Fibroblast of skin of right quadriceps (primary cell): ENCODE data around the gene WWOX.

ENCODE experiments used
- DNase-seq: peaks from one replicate; pipeline ENCODE4 v3.0.0-alpha.2; 2013

The WWOX gene

GRCh38 chr16:78706637-78707036 is 607.2 kb downstream of the WWOX start:
- no peak for DNase-seq

- DNase-seq = no peak
Measured at GRCh38 chr16:78709137-78709884, 609.9 kb downstream of the WWOX start.

- no peak for DNase-seq
Measured at GRCh38 chr16:78715106-78715505, 615.7 kb downstream of the WWOX start.

DNA sequence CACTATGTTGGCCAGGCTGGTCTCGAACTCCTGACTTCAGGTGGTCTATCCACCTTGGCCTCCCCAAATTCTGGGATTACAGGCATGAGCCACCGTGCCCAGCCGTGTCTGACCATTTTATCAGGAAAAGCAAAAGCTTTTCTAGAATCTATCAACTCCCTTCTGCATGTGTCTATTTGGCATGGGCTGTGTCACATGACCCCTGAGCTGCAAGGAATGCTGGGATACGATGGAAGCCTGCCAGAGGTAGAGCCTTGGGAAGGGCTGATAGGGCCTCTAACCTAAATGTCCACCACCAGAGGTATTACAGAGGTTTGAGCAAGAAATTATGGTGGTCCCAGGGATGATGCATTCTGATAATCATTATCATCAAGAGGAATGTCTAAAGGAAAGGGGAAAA is 616.2 kb downstream of the WWOX start:
- DNase-seq = no peak

- DNase-seq = no peak
Measured at GRCh38 chr16:78718141-78718540, 618.7 kb downstream of the WWOX start.

- no peak for DNase-seq
Measured at GRCh38 chr16:78720416-78720815, 621.0 kb downstream of the WWOX start.

- no peak for DNase-seq
Measured at GRCh38 chr16:78727536-78727935, 628.1 kb downstream of the WWOX start.

DNA sequence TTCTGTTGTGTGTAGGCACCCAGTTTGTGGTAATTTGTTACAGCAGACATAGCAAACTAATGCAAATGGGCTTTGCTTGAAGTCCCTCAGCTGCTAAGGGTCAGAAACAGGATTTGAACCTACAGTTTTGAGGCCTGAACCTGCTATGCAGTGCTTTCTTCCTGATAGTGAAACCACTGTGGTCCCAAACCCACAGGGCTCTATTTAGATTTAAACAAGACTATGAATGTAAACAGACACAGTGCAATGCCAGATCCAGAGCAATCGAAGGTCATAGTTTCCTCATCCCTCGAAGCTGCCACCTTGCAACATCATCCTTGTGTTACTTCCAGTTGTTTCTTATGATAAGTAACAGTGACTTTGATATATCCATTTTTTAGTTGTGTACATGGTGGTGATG is 630.2 kb downstream of the WWOX start:
- DNase-seq = no peak

DNA sequence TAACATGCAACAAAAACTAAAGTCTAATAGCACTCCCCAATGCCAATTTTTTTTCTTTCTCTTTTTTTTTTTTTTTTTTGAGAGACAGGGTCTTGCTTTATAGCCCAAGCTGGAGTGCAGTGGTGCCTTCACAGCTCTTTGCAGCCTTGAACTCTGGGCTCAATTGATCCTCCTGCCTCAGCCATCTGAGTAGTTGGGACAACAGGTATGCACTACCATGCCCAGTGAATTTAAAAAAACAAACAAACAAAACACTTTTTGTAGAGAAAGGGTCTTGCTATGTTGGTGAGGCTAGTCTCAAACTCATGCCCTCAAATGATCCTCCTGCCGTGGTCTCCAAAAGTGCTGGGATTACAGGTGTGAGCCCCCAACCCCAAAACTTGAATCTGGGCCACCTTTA is 632.3 kb downstream of the WWOX start:
- DNase-seq = no peak

DNA sequence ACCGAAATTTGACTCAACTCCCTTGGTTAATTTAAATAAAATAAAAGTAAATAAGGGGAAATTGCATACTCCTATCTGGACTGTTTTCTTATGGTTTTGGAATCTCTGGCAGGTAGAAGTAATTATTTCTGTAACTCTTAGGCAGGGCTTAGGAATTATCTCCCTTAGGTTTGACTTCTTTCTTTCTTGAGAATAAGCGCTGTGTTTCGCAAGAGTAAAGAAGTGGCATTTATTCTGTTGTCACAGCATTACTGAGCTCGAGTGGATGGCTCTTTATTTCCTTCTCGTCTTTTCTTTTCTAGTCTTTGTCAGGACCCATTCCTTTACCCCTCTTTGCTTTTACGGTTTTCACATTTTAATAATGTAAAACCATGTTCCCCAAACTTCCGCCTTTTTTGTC is 633.2 kb downstream of the WWOX start:
- DNase-seq = no peak

DNA sequence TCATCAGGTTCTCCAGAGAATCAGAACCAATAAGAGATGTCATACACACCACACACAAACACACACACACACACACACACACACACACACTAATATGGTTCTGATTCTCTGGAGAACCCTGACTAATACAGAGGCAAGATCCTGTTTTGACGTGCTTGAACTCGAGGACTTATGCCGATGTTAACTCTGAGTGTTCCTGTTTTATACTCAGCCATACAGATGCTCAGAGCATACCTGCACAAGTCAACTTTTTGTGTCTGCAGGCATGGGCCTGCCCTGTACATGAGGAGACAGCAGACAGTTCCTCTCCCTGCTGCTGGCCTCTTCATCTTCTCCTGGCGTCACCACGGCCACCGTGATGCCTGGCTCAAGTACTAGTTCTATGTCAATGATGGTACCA is 635.9 kb downstream of the WWOX start:
- no peak for DNase-seq

GRCh38 chr16:78737630-78738029 is 638.2 kb downstream of the WWOX start:
- no peak for DNase-seq

GRCh38 chr16:78738557-78738956 is 639.1 kb downstream of the WWOX start:
- no peak for DNase-seq

- DNase-seq = no peak
Measured at GRCh38 chr16:78740269-78740668, 640.8 kb downstream of the WWOX start.

- DNase-seq = no peak
Measured at GRCh38 chr16:78742501-78743283, 643.2 kb downstream of the WWOX start.

GRCh38 chr16:78743556-78743955 is 644.1 kb downstream of the WWOX start:
- DNase-seq = no peak

DNA sequence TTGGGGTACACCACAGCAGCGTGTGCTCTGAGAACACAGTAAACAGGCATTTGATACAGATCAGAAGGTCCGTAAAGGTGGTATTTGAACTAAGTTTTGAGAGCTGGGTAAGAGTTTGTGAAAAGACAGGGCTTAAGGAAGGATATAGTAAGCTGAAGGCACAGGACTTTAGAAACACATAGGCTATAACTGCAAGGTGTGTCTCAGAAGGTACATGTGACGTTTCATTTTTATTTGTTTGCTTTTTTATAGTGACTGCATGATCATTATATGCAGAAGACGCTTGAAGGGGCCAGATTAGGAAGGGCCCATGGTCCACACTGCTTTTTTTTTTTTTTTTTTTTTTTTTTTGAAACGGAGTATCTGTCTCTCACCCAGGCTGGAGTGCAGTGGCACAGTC is 644.6 kb downstream of the WWOX start:
- no peak for DNase-seq

DNA sequence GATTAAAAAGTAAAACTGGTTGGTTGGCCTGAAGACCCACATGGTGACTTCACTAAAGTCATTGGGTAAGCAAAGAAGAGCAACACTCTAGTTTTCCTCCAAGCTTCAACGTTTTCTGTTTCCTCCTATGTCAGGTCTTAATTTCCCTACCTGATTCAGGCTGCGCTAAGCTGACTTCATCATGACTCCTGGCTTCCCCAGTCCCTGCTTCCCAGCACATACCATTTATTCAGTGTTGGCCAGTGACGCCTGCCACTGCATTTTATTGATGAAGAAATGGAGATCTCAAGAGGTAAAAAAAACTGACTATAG is 645.3 kb downstream of the WWOX start:
- DNase-seq = no peak

GRCh38 chr16:78745108-78746019 is 645.9 kb downstream of the WWOX start:
- no peak for DNase-seq

GRCh38 chr16:78746718-78747117 is 647.3 kb downstream of the WWOX start:
- no peak for DNase-seq

GRCh38 chr16:78748220-78748929 is 648.9 kb downstream of the WWOX start:
- no peak for DNase-seq

- DNase-seq = no peak
Measured at GRCh38 chr16:78749745-78750268, 650.4 kb downstream of the WWOX start.

GRCh38 chr16:78750611-78751010 is 651.2 kb downstream of the WWOX start:
- no peak for DNase-seq
